PFSK-1 (cell line): Measurements from ENCODE around the gene TTLL13.

ENCODE experiments used
- POLR2AphosphoS5 ChIP-seq: IDR thresholded peaks from 2 replicates; pipeline ENCODE4 v1.6.1; 2012; ENCODE audit warnings: low read depth, mild to moderate bottlenecking, control low read depth, low read length, moderate library complexity
- SIN3A ChIP-seq: IDR thresholded peaks from 2 replicates; pipeline ENCODE4 v1.6.1; 2012; ENCODE audit warnings: mild to moderate bottlenecking, low read length, moderate library complexity, borderline replicate concordance; ENCODE audit not compliant: insufficient read depth
- TAF1 ChIP-seq: IDR thresholded peaks from 2 replicates; pipeline ENCODE4 v1.6.1; 2012; ENCODE audit warnings: low read length, control low read depth, borderline replicate concordance; ENCODE audit not compliant: insufficient read depth
- TF ChIP-seq, protein P1 (sequence below), 2 experiments: IDR thresholded peaks; 2 replicates each; pipeline versions ENCODE4 v1.6.1 to v1.8.0; 2011 to 2012; ENCODE audit warnings: low read depth in 2 of 2, low read length in 2 of 2, control low read depth in 1 of 2, inconsistent platforms in 1 of 2, mild to moderate bottlenecking in 1 of 2, moderate library complexity in 1 of 2; ENCODE audit not compliant: insufficient read depth in 1 of 2

- TF ChIP-seq POLR2AphosphoS5 (no peak), SIN3A (no peak), TAF1 (no peak)
- TF ChIP-seq, protein P1, sequence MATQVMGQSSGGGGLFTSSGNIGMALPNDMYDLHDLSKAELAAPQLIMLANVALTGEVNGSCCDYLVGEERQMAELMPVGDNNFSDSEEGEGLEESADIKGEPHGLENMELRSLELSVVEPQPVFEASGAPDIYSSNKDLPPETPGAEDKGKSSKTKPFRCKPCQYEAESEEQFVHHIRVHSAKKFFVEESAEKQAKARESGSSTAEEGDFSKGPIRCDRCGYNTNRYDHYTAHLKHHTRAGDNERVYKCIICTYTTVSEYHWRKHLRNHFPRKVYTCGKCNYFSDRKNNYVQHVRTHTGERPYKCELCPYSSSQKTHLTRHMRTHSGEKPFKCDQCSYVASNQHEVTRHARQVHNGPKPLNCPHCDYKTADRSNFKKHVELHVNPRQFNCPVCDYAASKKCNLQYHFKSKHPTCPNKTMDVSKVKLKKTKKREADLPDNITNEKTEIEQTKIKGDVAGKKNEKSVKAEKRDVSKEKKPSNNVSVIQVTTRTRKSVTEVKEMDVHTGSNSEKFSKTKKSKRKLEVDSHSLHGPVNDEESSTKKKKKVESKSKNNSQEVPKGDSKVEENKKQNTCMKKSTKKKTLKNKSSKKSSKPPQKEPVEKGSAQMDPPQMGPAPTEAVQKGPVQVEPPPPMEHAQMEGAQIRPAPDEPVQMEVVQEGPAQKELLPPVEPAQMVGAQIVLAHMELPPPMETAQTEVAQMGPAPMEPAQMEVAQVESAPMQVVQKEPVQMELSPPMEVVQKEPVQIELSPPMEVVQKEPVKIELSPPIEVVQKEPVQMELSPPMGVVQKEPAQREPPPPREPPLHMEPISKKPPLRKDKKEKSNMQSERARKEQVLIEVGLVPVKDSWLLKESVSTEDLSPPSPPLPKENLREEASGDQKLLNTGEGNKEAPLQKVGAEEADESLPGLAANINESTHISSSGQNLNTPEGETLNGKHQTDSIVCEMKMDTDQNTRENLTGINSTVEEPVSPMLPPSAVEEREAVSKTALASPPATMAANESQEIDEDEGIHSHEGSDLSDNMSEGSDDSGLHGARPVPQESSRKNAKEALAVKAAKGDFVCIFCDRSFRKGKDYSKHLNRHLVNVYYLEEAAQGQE (IDR thresholded peaks at IDR 0.05; ENCODE audit: insufficient read depth in 1 of 2, low read depth in 2 of 2, low read length in 2 of 2): no peak
Observed at GRCh38 chr15:90210593-90210992, 38.8 kb upstream of the TTLL13 start.
